GOT3 (cell line): ENCODE measurements around the gene NAGLU.

Source experiments
- DNase-seq: peaks from one replicate; lab custom pipeline; 2025; ENCODE audit warnings: mixed read lengths; lab: John Stamatoyannopoulos, UW

The NAGLU gene

GRCh38 chr17:42565523-42566214, 29.6 kb downstream of the NAGLU start:
- DNase-seq = no peak

- DNase-seq = no peak
These were observed 30.3 kb downstream of the NAGLU start for GRCh38 chr17:42566215-42566882.

- peak; percentile 69 for DNase-seq
These were observed 31.0 kb downstream of the NAGLU start, which contains the start of gene MLX for GRCh38 chr17:42566883-42567573. MLX (plus strand) TSS chr17:42567100; CDS start chr17:42567125, 25 bp downstream.

- DNase-seq = no peak
These were observed 32.5 kb downstream of the NAGLU start for GRCh38 chr17:42568341-42569111.

GRCh38 chr17:42571435-42572225, 35.6 kb downstream of the NAGLU start:
- DNase-seq = no peak

- no peak for DNase-seq
These were observed 37.1 kb downstream of the NAGLU start for GRCh38 chr17:42573095-42573494.

GRCh38 chr17:42574463-42574862, 38.4 kb downstream of the NAGLU start:
- DNase-seq = no peak

- DNase-seq = no peak
These were observed 41.1 kb downstream of the NAGLU start for GRCh38 chr17:42577140-42577531.

- peak; percentile 72 for DNase-seq
These were observed 41.7 kb downstream of the NAGLU start, which contains the start of gene PSMC3IP for GRCh38 chr17:42577532-42578281. PSMC3IP (minus strand) TSS chr17:42577729; CDS start chr17:42577686, 43 bp downstream.

- peak; percentile 9 for DNase-seq
These were observed 42.3 kb downstream of the NAGLU start for GRCh38 chr17:42578282-42578869.

GRCh38 chr17:42579794-42580551, 43.9 kb downstream of the NAGLU start:
- no peak for DNase-seq

- no peak for DNase-seq
These were observed 45.8 kb downstream of the NAGLU start for GRCh38 chr17:42581744-42582270.

GRCh38 chr17:42584880-42585279, 48.8 kb downstream of the NAGLU start:
- no peak for DNase-seq

- no peak for DNase-seq
These were observed 49.3 kb downstream of the NAGLU start for GRCh38 chr17:42585353-42585752.

GRCh38 chr17:42586514-42587230, 50.6 kb downstream of the NAGLU start:
- no peak for DNase-seq

GRCh38 chr17:42590886-42591285, 54.8 kb downstream of the NAGLU start:
- no peak for DNase-seq

- no peak for DNase-seq
These were observed 55.4 kb downstream of the NAGLU start for GRCh38 chr17:42591411-42591810.
